IPS-NIHi7 (cell line): ENCODE data around the gene FIGNL2.
A peak's percentile ranks its signal among the peaks of the same experiment; 100 is the strongest.
"Not testable (repeated sequence)": the region's sequence is repeated elsewhere in the genome, so short reads cannot be mapped to it uniquely, and the experiment has no call there.

Experiments used
- DNase-seq: peaks from one replicate; pipeline ENCODE4 v3.0.0; 2012; ENCODE audit warnings: mixed read lengths; ENCODE audit errors: extremely low spot score

Gene FIGNL2

DNA sequence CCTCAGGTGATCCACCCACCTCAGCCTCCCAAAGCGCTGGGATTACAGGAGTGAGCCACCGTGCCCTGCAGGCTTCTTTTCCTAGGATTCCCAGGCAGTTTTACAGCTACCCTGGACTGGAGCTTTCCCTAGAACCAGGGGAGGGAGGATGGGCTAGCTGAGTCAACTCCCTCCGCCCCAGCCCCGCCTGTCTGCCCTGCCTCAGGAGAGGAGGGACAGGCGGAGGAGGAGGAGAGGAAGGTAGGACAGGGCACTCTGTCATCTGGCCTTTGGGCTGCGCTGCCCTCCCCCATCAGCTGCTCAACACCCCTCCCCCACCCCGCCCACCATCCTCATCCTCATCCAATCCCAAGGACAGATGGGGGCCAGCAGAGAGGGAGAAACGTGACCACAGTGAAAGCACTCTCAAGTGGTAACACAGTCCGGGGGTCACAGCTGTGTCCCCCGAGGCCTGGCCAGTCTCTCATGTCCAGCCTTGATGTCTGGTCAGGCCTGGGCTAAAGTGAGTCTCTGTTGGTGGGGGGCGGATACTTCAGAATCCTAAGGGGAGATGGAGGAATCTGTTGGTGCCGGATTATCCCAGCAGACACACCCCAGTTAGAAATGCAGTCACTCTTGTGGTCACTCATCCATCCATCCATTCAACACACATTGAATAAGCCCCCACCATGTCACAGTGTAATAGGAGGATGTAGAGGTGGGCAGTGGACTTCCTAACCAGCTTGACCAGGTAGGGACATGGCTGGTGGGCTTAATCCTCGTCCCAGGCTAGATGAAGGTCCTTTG lies 12.3 kb downstream of the FIGNL2 start:
- peak; percentile 77 for DNase-seq

DNA sequence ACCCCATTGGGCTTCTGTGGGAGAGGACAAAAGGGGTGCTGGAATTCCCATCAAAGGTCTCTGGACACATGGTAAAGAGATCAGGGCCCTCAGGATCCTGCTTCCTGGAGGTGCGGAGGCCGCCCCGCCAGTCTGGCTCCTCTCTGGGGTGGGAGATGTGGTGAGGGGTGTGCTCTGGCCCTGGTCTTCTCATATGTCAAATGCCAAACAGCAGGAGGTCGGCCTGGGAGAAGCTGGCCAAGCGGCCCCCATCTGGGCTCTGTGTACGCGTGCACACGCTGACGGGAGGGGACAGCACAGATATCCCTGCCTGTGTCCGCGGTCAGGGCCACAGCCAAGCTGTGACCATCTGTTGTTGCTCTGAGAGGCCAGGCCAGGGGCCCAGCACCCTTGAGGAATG lies 14.1 kb downstream of the FIGNL2 start:
- no peak for DNase-seq

DNA sequence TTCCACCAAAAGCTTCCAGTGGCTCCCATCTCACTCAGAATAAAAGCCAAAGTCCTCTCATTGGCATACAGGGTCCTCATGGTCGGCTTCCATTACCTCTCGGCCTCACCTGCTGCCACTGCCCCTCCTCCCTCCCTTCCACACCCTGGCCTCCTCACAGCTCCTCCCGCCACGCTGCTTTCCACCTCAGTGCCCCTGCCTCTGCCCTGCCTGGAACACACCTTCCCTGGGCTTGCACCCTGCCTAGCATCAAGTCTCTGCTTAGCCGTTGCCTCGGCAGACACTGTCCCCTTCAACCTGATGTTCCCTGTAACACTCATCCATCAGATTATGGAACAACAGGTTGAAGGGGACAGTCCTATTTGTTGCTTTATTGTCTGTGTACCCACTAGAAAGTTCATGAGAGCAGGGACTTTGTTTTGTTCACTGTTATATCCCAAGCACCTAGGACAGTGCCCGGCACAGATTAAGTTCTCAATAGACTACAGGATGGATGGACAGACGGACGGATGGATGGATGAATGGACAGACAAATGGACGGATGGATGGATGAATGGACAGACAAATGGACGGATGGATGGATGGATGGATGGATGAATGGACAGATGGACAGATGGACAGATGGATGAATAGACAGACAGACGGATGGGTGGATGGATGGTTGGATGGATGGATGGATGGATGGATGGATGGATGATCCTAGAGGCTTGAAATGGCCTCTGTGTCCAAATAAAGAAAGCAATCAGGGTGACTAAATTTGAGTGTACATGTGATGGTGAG lies 14.9 kb downstream of the FIGNL2 start:
- DNase-seq, result no peak

DNA sequence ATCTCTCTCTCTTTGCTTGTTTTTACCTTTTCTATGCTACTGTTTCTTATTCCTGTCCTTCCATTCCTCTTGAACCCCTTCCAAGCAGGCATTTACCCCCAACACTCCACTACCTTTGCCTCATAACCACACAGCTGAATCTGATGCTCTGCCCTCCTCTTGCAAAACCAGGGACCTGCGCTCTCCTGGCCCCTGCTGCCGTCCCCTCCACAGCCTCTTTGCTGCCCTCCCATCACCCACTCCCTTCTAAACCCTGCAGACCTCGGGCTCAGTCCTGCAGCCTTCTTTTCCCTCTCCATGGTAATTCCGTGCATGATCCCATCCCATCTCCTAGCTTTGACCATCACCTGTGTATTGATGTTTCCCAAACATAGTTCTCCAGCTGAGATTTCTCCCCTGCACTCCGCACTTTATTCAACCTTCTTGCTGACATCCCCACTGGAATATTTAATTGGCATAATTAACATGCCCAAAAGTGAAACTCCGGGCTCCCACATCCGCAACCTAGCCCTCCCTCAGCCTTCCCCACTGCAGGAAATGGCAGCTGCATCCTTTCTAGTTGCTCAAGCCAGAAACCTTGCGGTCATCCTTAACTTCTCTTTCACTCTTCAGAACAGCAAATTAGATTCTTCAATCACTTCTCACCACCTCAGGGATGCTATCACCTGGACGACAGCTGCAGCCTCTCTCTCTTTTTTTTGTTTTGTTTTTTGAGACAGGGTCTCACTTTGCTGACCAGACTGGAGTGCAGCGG lies 16.0 kb downstream of the FIGNL2 start:
- no peak for DNase-seq

DNA sequence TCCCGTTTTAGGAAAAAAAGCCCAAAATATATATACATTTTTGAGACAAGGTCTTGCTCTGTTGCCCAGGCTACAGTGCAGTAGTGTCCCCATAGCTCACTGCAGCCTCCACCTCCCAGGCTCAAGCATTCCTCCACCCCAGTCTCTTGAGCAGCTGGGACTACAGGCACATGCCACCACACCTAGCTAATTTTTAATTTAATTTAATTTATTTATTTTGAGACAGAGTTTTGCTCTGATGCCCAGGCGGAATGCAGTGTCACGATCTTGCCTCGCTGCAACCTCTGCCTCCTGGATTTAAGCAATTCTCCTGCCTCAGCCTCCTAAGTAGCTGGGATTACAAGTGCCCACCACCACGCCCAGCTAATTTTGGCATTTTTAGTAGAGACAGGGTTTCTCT lies 16.7 kb downstream of the FIGNL2 start:
- not testable (repeated sequence) for DNase-seq

DNA sequence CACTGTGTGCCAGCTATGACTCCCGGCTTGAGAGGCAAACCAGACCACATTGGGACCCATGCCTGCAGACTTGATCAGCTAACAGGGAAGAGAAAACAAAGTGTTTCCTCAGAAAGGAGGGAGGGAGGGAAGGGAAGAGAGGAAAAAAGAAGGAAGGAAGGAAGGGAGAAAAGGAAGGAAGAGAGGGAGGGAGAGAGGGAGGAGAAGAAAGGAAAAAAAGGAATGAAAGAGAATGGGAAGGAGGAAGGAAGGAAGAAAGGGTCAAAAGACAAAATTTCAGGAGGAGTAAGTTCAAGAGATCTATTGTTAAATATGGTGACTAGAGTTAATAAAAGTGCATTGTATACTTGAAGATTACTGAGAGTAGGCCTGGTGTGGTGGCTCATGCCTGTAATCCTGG lies 18.9 kb downstream of the FIGNL2 start:
- no peak for DNase-seq

DNA sequence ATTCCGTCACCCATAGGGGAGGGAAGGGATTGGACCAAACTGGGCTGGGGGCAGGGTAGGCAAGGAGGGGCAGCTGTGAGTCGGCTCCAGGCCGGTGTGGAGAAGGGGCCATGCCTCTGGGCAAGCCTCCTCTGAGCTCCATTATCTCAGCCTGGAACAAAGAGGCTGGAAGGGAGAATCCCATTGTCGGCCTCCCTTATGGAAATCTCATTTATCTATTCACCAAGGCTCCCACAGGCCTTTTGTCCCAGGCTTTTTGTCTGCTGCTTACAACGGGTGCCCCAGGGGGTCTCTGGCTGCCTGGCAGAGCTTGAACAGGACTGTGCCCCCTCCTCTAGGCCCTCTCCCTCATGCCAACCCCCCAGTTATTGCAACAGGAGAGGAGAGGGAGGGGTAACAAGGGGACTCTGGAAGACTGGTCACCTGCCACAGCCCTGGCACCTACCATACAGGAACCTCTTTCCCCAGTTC lies 19.5 kb downstream of the FIGNL2 start:
- peak; percentile 49 for DNase-seq

DNA sequence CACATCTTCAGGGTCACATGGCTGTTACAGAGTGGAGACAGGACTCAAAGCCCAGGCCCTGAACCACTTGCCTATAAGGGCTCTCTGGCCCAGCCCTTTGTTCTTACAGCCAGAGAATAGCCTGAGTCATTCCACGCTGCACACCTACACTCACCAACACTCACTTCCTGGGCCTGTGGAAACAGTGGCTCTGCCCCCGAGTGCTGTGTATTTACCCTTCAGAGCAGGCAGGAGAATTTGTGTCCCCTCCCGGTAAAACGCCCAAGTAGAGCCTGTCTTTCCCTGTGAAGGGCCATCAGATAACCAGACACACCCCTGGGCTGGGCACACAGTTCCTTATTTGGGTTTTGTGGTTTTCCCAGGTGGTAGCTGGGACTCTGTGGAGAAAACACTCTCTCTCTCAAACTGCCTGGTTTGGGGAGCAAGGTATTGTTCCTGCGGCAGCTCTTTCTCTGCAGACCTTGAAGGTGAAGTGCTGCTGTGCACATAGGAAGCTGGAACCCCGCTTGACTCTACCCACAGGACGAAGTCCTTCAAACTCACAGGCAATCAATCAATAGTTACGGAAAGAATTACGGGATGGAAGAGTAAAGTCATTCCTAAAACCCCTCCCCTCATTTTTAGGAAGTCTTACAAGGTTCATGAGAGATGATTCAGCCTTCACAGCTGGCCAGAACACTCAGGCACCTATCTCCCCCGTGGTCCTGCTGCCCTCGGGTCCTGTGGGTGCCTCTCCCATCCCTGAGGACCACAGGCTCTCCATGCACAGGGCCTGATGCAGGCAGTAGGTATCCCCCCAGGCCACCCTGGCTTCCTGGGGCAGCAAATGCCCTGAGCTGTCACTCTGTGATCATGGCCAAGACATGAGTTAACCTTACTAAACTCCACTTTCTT lies 20.3 kb downstream of the FIGNL2 start:
- no peak for DNase-seq

DNA sequence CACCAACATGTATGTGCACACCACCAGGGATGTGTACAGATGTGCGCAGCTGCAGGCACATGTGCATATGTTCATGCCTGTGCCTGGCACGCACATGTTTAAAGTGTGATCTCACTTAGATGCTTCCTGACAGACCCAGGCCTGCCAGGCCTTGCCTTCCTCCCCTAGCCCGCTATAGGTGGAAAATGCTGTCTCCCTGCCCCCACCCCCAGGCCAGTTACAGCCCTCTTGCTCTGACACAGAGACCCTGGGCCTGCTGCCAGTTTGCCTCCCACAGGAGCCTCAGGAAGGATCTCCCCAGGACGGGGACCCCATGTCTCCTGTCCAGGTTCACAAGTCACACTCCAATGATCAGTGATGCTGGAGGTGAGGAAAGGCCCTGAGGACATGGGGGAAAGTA lies 21.6 kb downstream of the FIGNL2 start:
- no peak for DNase-seq

DNA sequence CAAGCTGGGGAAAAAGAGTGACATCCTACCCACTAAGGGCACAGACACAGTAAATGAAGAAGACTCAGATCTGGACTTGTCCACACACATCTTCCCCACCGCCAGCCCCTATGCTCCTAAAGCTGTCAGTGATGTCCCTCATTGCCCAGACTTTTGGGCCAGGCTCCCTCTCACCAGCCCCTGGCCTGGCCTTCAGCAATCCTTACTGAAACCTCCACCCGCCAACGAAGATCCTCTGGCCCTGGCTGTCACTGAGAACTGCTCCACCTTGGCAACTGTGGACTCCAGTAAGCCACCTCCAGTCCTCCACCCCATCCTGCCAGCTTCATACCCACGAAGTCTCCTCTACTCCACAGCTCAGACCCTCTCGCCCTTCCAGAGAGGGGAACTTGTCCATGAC lies 23.3 kb downstream of the FIGNL2 start:
- no peak for DNase-seq

DNA sequence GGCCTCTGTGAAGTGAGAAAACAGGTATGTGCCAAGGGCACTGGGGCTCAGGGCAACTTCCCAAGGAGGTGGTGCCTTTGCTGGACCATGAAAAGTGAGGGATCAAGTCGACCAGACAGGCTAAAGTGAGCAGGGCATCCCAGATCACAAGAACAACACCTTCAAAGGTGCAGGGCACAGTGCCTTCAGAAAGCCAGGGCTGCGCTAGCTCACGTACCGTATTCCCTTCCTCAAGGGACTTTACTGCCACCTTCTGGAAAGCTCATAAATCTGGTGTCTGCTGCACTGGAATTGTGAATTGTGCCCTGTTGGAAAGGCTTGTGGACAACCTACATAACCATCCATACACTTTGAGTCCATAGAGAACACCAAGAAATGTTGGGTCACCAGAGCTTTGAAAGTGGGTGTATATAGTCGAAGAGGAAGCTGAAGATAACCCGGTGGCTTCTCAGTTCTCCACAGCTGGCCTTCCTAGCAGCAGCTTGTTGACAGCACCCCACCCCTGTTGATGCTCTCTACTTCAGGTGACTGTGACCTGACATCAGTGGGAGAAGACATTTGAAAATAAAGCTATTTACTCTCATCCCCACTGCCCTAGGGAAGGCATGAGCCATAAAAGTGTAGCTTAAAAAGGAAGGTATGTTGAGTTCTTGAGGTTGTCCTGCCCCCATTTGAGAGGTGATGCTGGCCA lies 24.5 kb downstream of the FIGNL2 start:
- DNase-seq, result peak; percentile 56

DNA sequence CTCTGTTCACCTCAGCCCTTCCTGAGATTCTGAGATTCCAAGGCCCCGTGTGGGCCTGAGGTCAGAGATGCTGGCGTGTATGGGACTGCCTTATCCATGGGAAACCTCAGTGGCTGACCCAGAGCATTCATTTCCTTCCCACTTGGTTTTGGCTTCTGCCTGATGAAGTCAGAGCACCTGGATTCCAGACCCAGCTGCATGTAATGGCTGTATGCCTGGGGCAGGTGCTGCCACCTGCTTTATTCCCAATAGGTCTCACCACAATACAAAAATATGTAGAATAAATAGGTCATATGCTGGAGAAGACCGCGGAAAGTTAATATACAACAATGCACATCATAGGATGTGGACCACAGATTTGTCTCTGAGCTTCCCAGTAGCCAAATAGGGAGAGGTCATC lies 25.6 kb downstream of the FIGNL2 start:
- DNase-seq, result no peak

DNA sequence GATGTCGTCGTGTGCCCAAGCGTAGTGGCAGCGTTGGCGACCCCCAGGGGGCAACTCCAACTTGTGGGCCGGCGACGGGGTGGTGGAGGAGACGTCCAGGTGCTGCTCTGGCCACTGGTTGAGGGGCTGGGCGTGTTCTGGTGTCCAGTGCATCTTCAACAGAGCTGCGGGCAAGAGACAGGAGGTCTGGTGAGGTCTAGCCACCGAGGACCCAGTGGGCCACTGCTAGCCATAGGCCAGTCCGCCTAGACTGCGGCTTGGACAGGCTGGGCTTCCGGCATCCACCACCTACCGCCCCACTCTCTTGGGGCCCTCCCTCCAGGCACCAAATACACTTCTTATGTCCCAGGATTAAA lies 26.3 kb downstream of the FIGNL2 start:
- DNase-seq, result no peak

DNA sequence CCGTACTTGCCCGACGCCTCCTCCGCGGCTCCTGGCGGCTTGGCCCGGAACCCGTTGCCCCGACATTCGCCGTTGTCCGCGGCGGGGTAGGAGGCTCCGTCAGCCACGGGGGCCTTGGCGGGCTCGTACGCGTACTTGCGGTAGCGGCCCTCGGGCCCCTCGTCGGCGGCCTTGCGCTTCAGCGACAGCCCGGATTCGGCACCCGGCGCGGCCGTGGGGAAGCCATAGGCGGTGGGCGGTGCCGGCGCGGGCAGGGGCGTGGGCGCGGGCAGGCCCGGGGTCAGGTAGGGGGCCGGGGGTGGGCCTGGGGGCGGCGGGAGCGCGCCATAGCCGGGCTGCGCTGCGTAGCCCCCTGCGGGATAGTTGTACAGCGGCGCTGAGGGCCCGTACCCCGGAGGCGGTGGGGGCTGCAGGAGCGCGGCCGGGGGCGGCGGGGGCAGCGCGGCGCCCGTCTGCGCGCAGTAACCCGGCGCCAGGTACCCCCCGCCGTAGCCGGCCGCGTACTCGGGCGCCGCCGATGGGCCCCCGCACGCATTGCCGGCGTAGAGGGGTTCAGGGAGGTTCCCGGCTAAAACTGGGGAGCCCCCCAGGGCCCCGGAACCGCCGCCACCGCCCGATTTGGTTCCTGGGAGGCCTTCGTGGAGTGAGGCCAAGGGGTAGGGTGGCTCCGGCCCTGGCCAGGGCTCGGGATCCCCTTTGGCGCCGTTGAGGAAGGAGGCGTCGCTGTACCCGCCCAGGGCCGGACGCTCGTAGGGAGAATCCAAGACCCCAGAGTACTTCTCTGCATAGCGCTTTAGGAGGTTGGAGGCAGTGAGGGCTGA lies 26.9 kb downstream of the FIGNL2 start:
- no peak for DNase-seq

DNA sequence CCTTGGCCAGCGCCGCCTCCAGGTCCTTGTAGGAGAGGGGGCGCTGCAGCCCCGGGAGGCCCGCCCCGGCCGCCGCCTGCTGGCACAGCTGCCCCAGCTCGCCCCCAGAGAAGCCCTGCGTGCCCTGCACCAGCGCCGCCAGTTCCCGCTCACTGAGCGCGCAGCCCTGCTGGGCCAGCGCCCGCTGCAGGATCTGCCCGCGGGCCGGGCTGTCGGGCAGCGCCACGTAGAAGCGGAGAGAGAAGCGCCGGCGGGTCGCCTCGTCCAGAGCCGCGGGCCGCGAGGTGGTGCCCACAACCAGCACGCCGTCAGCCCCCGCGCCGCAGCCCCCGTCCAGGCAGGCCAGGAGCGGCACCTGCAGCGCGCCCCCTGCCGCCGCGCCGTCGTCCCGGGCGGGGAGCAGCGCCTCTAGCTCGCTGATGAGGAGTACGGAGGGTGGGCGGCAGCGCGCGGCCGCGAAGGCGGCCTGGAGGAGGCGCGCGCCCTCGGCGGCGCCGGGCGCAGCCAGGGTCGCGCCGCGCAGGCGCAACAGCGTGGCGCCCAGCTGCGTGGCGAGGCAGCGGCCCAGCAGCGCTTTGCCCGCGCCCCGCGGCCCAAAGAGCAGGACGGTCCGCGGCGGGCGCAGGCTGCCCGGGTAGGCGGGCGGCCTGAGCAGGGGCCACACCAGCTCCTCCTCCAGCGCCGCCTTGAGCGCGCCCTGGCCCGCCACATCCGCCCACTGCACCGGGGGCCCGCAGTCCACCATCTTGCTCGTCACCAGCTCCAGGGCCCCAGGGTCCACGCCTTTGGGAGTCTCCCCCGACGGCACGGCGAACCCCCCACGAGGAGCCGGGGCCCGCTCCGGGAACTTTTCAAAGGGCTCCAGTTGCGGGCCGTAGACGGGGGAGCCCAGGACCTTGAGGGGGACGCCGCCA lies 27.7 kb downstream of the FIGNL2 start:
- DNase-seq, result peak; percentile 92

DNA sequence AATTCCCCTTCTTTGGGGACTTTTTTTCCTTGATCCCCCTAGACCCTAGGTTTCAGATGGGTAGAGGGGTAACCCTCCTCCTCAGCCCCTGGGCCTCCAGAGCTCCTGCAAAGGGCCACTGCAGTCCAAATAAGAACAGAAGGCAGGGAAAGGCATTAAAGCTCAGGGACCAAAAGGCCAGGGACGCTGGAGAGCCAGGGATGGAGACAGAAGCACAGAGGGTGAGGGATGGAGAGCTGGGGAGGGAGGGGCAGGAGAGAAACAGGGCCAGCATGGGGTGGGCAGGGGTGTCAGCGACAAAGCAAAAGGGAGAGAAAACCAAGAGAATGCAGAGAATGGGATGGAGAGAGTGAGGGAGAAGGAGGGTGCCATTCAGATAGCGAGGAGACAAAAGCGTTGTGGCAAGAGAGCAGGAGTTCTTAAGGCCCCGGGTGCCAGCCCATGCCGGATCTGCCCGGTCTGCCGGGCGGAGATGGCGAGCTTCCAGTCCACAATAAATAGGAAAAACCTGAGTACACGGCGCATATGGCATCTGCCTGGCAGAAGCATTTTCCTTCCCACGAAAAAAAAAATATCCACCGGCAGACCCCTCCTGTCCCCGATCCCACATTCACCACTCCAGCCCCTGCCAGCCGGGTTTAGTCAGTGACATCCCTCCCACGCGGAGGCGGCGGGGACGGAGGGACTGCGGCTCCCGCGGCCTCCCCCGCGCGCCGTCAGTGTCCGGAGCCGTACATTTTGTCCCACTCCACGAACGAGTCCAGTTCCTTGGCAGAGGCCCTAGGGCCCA lies 28.6 kb downstream of the FIGNL2 start:
- no peak for DNase-seq

DNA sequence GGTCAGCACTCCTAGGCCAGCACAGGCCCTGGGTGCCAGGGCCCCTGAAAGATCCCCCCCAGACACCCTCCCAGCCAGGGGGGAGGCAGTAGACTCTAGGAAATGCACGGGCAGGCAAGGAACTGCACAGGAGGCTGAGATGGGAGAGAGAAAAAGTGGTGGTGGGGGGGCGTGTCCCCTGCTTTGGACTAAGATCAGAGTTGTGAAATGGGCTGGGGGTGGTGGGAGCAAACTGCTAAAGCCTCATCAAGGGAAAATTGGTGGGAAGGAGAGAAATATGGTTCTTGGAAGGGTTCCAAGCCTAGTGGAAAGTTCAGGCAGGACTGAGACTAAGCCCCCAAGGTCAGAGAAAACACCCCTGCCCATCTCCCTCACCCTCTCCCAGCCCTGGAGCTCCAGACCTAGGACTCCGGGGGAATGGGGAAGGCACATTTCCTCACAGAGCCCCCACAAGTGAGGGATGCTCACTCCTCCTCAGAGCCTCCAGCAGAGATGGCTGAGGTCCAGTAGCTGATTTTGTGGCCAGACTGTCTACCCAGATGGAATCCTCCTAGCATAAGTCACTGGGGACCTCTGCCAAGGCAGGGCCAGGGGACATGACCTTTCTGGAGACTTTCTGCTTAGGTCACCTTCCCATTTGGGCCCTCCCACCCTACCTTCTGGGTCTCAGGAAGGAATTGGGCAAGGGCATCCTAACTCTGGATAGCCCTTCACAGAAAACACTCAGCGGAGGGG lies 29.8 kb downstream of the FIGNL2 start:
- no peak for DNase-seq
